ENCODE measurements around the gene BID. TPM values are rescaled to one million over a fixed set of nuclear protein-coding genes. Genes with fewer than 3 reads are reported as not detected.

BID gene
- total RNA-seq, 1 donor from 2014 or later: 41.5 TPM

DNA sequence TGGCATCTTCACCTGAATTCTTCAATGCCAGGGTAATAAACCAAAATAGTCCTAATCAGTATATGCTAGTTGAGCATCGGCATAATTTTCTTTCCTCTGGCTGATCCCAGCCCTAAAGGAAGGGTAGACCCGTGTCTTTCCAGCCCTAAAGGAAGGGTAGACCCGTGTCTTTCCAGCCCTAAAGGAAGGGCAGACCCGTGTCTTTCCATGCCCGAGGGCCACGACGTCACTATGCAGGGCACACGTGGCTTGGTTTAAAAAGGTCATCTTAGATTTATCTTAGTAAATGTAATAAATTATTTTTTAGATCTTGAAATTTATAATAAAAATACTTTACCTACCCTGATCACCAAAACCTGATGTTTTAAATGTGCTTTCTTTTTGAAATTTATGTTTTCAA is 45.5 kb downstream of the BID start:
- Histone ChIP-seq H3K27me3 (ENCODE audit: control insufficient read depth, insufficient read depth, low read length) (no peaks in the 10 kb centered on the region), H3K4me3 (ENCODE audit: low read depth, low read length) (no peak overlapping the region), H3K36me3 (ENCODE audit: control insufficient read depth, insufficient read depth, low read length) (peaks cover 2% of the 10 kb centered on the region)
- no peak for DNase-seq (ENCODE audit: low read depth)
- TF ChIP-seq, protein P1, sequence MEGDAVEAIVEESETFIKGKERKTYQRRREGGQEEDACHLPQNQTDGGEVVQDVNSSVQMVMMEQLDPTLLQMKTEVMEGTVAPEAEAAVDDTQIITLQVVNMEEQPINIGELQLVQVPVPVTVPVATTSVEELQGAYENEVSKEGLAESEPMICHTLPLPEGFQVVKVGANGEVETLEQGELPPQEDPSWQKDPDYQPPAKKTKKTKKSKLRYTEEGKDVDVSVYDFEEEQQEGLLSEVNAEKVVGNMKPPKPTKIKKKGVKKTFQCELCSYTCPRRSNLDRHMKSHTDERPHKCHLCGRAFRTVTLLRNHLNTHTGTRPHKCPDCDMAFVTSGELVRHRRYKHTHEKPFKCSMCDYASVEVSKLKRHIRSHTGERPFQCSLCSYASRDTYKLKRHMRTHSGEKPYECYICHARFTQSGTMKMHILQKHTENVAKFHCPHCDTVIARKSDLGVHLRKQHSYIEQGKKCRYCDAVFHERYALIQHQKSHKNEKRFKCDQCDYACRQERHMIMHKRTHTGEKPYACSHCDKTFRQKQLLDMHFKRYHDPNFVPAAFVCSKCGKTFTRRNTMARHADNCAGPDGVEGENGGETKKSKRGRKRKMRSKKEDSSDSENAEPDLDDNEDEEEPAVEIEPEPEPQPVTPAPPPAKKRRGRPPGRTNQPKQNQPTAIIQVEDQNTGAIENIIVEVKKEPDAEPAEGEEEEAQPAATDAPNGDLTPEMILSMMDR (IDR thresholded peaks at IDR 0.05; ENCODE audit: insufficient read depth, low read length, poor library complexity, severe bottlenecking): no peak

DNA sequence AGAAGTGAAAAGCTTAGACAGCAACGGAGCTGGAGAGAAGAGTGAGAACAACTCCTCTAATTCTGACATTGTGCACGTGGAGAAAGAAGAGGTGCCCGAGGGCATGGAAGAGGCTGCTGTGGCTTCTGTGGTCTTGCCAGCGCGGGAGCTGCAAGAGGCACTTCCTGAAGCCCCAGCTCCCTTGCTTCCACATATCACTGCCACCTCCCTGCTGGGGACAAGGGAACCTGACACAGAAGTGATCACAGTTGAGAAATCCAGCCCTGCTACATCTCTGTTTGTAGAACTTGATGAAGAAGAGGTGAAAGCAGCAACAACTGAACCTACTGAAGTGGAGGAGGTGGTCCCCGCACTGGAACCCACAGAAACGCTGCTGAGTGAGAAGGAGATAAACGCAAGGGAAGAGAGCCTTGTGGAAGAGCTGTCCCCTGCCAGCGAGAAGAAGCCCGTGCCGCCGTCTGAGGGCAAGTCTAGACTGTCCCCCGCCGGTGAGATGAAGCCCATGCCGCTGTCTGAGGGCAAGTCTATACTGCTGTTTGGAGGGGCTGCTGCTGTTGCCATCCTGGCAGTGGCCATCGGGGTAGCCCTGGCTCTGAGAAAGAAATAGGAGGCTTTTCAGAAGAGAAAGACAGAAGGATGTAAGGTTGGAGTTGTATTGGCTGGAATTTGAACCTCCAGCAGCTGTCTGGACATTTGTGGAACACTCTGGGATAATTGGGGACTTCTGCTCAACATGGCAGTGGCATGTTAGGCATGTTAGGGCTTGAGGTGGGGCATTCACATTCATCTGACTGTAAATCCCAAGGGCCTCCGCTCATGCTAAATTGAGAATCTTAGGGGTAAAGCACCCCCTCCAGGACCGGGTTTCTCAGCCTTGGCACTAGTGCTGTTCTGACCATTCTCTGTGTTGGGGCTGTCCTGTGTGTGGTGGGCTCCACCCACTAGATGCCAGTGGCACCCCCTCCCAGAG is 47.1 kb downstream of the BID start:
- TF ChIP-seq, protein P1 (IDR thresholded peaks at IDR 0.05; ENCODE audit: insufficient read depth, low read length, poor library complexity, severe bottlenecking): no peak
- H3K27me3 ChIP-seq (ENCODE audit: control insufficient read depth, insufficient read depth, low read length): no peaks in the 10 kb centered on the region
- no peak for DNase-seq (ENCODE audit: low read depth)

DNA sequence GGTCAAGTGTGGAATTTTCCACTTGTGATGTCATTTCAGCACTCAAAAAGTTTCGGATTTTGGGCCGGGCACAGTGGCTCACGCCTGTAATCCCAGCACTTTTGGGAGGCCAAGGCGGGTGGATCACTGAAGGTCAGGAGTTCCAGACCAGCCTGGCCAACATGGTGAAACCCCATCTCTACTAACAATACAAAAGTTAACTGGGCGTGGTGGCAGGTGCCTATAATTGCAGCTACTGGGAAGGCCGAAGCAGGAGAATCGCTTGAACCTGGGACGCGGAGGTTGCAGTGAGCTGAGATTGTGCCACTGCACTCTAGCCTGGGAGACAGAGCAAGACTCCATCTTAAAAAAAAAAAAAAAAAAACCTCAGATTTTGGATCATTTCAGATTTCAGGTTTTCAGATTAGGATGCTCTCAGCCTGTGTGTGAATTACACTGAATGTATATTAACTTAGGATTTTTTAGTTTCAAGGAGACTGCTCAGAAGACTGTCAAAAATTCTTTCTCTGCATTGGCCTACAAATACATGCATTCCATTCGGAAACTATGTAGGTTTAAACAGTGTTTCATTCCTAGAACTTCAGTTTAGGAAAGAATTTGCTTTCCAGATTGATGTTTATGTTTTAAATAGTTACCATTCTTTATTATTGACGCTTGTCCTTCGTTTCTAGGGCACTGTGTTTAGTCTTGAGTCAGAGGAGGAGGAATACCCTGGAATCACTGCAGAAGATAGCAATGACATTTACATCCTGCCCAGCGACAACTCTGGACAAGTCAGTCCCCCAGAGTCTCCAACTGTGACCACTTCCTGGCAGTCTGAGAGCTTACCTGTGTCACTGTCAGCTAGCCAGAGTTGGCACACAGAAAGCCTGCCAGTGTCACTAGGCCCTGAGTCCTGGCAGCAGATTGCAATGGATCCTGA is 48.0 kb downstream of the BID start:
- TF ChIP-seq, protein P1 (IDR thresholded peaks at IDR 0.05; ENCODE audit: insufficient read depth, low read length, poor library complexity, severe bottlenecking): no peak
- peaks cover 2% of the 10 kb centered on the region for H3K36me3 ChIP-seq (ENCODE audit: control insufficient read depth, insufficient read depth, low read length)
- DNase-seq (ENCODE audit: low read depth): no peak
- no peak overlapping the region for H3K4me3 ChIP-seq (ENCODE audit: low read depth, low read length)
- no peaks in the 10 kb centered on the region for H3K27me3 ChIP-seq (ENCODE audit: control insufficient read depth, insufficient read depth, low read length)

More for the DNA sequence above, 47.1 kb downstream of the BID start:
- H3K4me3 ChIP-seq (ENCODE audit: low read depth, low read length): no peak overlapping the region
- H3K36me3 ChIP-seq (ENCODE audit: control insufficient read depth, insufficient read depth, low read length): peaks cover 2% of the 10 kb centered on the region

DNA sequence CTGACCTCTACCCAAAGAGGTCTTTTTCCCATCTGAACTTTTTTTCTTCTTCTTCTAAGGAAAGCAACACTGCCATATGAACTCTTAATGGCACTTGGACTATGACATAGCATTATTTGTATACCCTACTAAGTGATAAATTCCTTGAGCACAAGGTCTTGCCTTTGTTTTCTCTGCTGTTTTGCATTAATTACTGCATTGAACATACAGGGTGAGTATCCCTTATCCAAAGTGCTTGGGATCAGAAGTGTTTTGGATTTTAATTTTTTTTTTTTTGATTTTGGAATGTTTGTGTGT is 48.8 kb downstream of the BID start:
- Histone ChIP-seq H3K4me3 (ENCODE audit: low read depth, low read length) (no peak overlapping the region), H3K27me3 (ENCODE audit: control insufficient read depth, insufficient read depth, low read length) (no peaks in the 10 kb centered on the region), H3K36me3 (ENCODE audit: control insufficient read depth, insufficient read depth, low read length) (peaks cover 2% of the 10 kb centered on the region)
- TF ChIP-seq, protein P1 (IDR thresholded peaks at IDR 0.05; ENCODE audit: insufficient read depth, low read length, poor library complexity, severe bottlenecking): no peak
- no peak for DNase-seq (ENCODE audit: low read depth)

DNA sequence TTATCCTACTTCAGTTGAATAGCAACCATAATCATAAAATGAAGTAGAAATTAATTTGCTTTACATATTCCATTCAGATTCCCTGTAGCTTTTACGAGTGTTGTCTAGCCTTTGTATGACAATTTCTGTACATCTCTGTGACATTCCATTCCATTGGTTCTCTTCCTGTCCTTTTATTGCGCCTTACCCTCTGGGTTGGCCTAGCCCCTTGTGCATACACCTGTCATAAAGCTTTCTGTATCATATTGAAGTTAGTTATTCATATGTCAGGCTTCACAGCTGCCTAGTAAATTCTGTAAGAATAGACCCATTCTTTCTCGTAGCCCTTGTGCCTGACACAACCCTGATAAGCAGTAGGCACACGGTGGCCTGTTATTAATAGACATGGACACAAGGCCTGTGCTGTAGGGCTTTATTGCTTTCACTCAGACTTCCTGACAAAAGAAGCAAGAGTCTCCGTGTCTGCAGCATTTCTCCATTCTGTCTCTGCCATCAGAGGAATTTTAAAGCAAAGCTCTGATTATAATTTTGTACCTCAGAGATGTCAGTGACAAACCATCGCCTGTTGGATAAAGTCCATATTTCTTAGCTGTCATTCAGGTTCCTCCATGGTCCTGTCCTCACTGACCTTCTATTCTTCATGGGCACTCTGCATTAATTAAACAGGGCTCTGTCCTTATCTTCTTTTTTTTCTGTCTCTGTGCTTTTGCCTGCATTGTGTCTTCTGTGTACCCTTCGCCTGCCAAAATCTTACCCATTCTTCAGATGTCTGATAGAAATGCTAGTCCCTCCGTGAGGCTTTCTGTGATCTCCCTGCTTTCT is 49.4 kb downstream of the BID start:
- no peak overlapping the region for H3K4me3 ChIP-seq (ENCODE audit: low read depth, low read length)
- no peak for DNase-seq (ENCODE audit: low read depth)
- H3K36me3 ChIP-seq (ENCODE audit: control insufficient read depth, insufficient read depth, low read length): no peaks in the 10 kb centered on the region
- H3K27me3 ChIP-seq (ENCODE audit: control insufficient read depth, insufficient read depth, low read length): no peaks in the 10 kb centered on the region
- TF ChIP-seq, protein P1 (IDR thresholded peaks at IDR 0.05; ENCODE audit: insufficient read depth, low read length, poor library complexity, severe bottlenecking): no peak

All from kidney epithelial cell (primary cell).